Mammary epithelial cell (primary cell): ENCODE results near the gene ABCG1.

ENCODE experiments used
- EZH2 ChIP-seq: IDR thresholded peaks from 2 replicates; pipeline ENCODE4 v1.6.1; 2012; ENCODE audit warnings: low read length, inconsistent platforms, borderline replicate concordance
- TF ChIP-seq, protein P1 (sequence below), 2 donors: IDR thresholded peaks in 1 of 2; conservative IDR thresholded peaks in 1 of 2; 2 replicates each; pipeline ENCODE4 v1.5.1; 2011 to 2012; ENCODE audit warnings: inconsistent platforms in 2 of 2, low read length in 2 of 2, mild to moderate bottlenecking in 2 of 2, control low read depth in 1 of 2, low read depth in 1 of 2; ENCODE audit not compliant: insufficient read depth in 1 of 2; ENCODE audit errors: extremely low read depth in 1 of 2

DNA sequence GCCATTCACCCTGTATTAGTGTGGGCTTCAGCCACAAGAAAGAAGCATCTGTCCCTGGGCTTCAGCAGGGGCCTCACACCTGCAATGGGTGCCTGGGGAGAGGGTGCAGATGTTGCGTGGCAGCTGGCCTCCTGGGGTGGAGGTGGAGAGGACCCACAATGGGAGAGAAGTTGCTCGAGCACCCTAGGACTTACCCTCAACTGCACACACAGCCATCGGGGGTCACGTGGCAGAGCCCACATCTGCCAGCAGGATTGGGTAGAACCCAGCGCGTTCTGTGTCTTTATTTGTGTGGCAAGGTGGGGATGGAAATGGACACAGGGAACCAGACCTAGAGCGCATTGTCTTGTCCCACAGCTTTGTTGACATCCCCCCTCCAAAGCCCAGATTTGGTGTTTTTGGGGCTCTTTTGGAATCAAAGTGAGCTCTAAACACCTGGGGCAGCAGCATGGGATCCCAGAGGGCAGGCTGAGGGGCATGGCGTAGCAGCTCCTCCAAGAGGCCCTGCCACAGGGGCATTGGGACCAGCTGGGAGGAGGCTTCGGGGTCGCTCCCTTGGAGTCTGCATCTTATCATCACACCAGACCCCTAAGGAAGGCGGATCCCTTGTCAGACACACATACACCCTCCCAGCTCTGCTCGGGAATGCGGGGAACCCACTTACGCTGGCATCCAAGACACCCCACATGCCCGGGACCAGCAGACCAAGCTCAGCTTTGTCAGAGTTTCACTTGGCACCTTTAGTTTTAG, 5.1 kb downstream of the ABCG1 start:
- no peak for TF ChIP-seq EZH2
- TF ChIP-seq, protein P1, sequence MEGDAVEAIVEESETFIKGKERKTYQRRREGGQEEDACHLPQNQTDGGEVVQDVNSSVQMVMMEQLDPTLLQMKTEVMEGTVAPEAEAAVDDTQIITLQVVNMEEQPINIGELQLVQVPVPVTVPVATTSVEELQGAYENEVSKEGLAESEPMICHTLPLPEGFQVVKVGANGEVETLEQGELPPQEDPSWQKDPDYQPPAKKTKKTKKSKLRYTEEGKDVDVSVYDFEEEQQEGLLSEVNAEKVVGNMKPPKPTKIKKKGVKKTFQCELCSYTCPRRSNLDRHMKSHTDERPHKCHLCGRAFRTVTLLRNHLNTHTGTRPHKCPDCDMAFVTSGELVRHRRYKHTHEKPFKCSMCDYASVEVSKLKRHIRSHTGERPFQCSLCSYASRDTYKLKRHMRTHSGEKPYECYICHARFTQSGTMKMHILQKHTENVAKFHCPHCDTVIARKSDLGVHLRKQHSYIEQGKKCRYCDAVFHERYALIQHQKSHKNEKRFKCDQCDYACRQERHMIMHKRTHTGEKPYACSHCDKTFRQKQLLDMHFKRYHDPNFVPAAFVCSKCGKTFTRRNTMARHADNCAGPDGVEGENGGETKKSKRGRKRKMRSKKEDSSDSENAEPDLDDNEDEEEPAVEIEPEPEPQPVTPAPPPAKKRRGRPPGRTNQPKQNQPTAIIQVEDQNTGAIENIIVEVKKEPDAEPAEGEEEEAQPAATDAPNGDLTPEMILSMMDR (conservative IDR thresholded peaks at IDR 0.05 in 1 of 2, IDR thresholded peaks at IDR 0.05 in 1 of 2; ENCODE audit: extremely low read depth in 1 of 2, insufficient read depth in 1 of 2, low read depth in 1 of 2, low read length in 2 of 2): no peak
